Lung (tissue), 12 donors: ENCODE results near the gene CYP21A2. TPM values are rescaled to one million over a fixed set of nuclear protein-coding genes. Genes with fewer than 3 reads are reported as not detected.

Experiments used
- ATAC-seq: fragments of 200-7000 bp; cut with Tn5 transposase; one replicate; pipeline ENCODE4 v1.9.1; 2020; ENCODE audit warnings: moderate number of reproducible peaks; ENCODE audit not compliant: insufficient read depth, low FRiP score
- DNase-seq, 3 donors: peaks; one replicate each; pipeline ENCODE4 v3.0.0-alpha.2; 2013 to 2017
- H3K27ac ChIP-seq, 2 donors: one replicate each; pipeline ENCODE4 v1.5.1; 2013; ENCODE audit warnings: mild to moderate bottlenecking in 2 of 2, moderate library complexity in 2 of 2, control low read depth in 1 of 2, inconsistent platforms in 1 of 2, low read depth in 1 of 2, low read length in 1 of 2
- H3K27me3 ChIP-seq, 3 donors: one replicate each; pipeline ENCODE4 v1.5.1; 2013; ENCODE audit warnings: low read length in 2 of 3; ENCODE audit not compliant: control insufficient read depth in 3 of 3, insufficient read depth in 3 of 3
- H3K36me3 ChIP-seq, 4 donors: one replicate each; pipeline ENCODE4 v1.5.1; 2013; ENCODE audit warnings: low read length in 4 of 4, mild to moderate bottlenecking in 1 of 4, moderate library complexity in 1 of 4; ENCODE audit not compliant: control insufficient read depth in 4 of 4, insufficient read depth in 4 of 4
- H3K4me1 ChIP-seq, 5 donors: one replicate each; pipeline ENCODE4 v1.5.1; 2013; ENCODE audit warnings: low read length in 5 of 5, mild to moderate bottlenecking in 2 of 5, moderate library complexity in 1 of 5; ENCODE audit not compliant: control insufficient read depth in 5 of 5, insufficient read depth in 5 of 5
- H3K4me3 ChIP-seq: one replicate; pipeline ENCODE4 v1.5.1; 2013; ENCODE audit warnings: mild to moderate bottlenecking, control low read depth, moderate library complexity
- H3K9ac ChIP-seq, 2 donors: one replicate each; pipeline ENCODE4 v1.5.1; 2013; ENCODE audit warnings: low read length in 2 of 2, control low read depth in 1 of 2; ENCODE audit not compliant: insufficient read depth in 1 of 2
- H3K9me3 ChIP-seq, 4 donors: one replicate each; pipeline ENCODE4 v1.5.1; 2013; ENCODE audit warnings: low read length in 3 of 4, mild to moderate bottlenecking in 1 of 4, moderate library complexity in 1 of 4; ENCODE audit not compliant: control insufficient read depth in 4 of 4, insufficient read depth in 3 of 4
- WGBS, 2 donors: extraction: QIAGEN DNeasy Blood & Tissue Kit; methylation state at CpG; one replicate each; pipeline ENCODE4 v1.1.7; 2013; 5-methylcytosine and 5-hydroxymethylcytosine counted together
- polyA plus RNA-seq, 2 donors: library from polyadenylated mRNA; stranded (reverse); fragments of 200-250 nt; gene quantifications; one replicate each; pipeline ENCODE4 v1.2.1, GENCODE V29; 2013
- total RNA-seq, 2 donors: library from RNA; depleted of rRNA in 1 of 2; stranded (reverse); fragments of >200 nt in 1 of 2; gene quantifications; one replicate each; pipeline ENCODE4 v1.2.1, GENCODE V29; 2014 to 2021
- TF ChIP-seq, protein P1 (sequence below): IDR thresholded peaks from 2 replicates; pipeline ENCODE4 v1.5.1; 2012; ENCODE audit warnings: mild to moderate bottlenecking; ENCODE audit errors: control extremely low read depth, extremely low read depth
- donor health status: control.
- donor health status: control.
- donor health status: Bipolar disorder and iron deficiency.
- donor health status: healthy.
- donor health status: DM: yes; HTN: yes; CAD: no.

The CYP21A2 gene
- total and polyA plus RNA-seq, 4 donors = 0.43 to 1.9 (median 0.98) TPM

DNA sequence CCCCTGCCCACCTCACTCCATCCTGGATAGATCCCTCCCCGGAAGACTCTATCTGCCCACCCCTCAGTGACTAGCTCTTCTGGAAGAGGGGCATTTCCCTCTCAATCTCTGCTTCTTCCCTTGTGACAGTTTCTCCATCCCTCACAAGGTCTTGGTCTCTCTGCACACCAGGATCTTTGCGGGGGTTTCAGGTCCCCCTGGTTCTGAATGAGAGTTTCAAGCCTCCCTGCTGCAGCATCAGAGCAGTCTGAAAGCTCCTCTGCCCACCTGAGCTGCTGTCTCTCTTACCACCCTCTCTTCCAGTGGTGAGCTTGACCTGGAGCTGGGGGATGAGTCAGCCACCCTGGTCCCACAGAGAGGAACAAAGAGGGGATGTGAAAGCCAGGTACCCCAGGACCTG is 46.6 kb downstream of the CYP21A2 start:
- H3K4me1 ChIP-seq = peaks cover 0 to 20% (median 3%) of the 10 kb centered on the region in 5 donors
- no peak overlapping the region for H3K27ac ChIP-seq
- H3K36me3 ChIP-seq = peaks cover 0 to 11% (median 1%) of the 10 kb centered on the region in 4 donors
- WGBS, 2 donors = 90 to 97% methylated on average over 2 of the region's 2 CpGs
- no peak for ATAC-seq
- no peak overlapping the region for H3K4me3 ChIP-seq
- peaks cover 0 to 27% (median 3%) of the 10 kb centered on the region in 3 donors for H3K27me3 ChIP-seq
- TF ChIP-seq, protein P1, sequence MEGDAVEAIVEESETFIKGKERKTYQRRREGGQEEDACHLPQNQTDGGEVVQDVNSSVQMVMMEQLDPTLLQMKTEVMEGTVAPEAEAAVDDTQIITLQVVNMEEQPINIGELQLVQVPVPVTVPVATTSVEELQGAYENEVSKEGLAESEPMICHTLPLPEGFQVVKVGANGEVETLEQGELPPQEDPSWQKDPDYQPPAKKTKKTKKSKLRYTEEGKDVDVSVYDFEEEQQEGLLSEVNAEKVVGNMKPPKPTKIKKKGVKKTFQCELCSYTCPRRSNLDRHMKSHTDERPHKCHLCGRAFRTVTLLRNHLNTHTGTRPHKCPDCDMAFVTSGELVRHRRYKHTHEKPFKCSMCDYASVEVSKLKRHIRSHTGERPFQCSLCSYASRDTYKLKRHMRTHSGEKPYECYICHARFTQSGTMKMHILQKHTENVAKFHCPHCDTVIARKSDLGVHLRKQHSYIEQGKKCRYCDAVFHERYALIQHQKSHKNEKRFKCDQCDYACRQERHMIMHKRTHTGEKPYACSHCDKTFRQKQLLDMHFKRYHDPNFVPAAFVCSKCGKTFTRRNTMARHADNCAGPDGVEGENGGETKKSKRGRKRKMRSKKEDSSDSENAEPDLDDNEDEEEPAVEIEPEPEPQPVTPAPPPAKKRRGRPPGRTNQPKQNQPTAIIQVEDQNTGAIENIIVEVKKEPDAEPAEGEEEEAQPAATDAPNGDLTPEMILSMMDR = no peak
- no peaks in the 10 kb centered on the region for H3K9me3 ChIP-seq
- no peak overlapping the region for H3K9ac ChIP-seq
- no peak for DNase-seq

DNA sequence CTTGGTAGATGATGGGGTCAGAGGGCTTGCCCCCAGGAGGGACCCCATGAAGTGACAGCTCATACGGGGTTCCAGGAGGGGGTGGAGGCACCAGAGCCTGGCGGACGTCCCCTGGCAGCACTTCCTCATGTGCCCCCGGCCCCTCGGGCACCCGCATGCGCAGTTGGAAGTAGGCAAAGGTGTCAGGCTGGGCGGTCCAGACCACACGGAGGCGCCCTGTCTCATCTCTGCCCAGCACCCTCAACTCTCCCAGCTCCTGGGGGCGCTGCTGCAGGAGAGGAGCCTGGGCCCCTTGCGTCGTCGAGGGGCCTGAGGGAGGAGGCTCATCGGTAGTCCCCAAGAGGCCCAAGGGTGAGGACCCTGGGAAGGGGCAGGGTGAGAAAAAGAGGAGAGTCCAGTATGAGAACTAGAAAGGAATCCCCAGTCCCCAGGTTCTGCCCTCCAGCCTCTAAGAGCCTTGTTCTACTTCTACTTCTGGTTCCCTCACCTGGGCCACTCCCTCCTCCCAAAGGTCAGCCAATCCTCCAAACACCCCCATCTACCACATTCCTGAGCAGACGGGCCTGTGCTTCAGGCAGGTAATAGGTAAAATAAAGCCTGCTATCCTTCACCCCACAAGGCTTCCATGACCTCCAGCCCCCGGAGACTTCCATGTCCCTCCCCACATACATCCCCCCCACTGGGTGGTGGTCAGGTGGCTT is 47.7 kb downstream of the CYP21A2 start:
- ATAC-seq = no peak
- no peak for DNase-seq
- Histone ChIP-seq H3K9ac (no peak overlapping the region), H3K27ac (peak overlapping the region in 1 of 2 donors; percentile 5), H3K4me1 (peaks cover 0 to 16% (median 3%) of the 10 kb centered on the region in 5 donors), H3K27me3 (peaks cover 0 to 33% (median 3%) of the 10 kb centered on the region in 3 donors), H3K36me3 (peaks cover 0 to 9% (median 1%) of the 10 kb centered on the region in 4 donors), H3K4me3 (no peak overlapping the region), H3K9me3 (no peaks in the 10 kb centered on the region)
- TF ChIP-seq, protein P1 = no peak
- WGBS, 2 donors = 81% methylated on average over 17 of the region's 17 CpGs

DNA sequence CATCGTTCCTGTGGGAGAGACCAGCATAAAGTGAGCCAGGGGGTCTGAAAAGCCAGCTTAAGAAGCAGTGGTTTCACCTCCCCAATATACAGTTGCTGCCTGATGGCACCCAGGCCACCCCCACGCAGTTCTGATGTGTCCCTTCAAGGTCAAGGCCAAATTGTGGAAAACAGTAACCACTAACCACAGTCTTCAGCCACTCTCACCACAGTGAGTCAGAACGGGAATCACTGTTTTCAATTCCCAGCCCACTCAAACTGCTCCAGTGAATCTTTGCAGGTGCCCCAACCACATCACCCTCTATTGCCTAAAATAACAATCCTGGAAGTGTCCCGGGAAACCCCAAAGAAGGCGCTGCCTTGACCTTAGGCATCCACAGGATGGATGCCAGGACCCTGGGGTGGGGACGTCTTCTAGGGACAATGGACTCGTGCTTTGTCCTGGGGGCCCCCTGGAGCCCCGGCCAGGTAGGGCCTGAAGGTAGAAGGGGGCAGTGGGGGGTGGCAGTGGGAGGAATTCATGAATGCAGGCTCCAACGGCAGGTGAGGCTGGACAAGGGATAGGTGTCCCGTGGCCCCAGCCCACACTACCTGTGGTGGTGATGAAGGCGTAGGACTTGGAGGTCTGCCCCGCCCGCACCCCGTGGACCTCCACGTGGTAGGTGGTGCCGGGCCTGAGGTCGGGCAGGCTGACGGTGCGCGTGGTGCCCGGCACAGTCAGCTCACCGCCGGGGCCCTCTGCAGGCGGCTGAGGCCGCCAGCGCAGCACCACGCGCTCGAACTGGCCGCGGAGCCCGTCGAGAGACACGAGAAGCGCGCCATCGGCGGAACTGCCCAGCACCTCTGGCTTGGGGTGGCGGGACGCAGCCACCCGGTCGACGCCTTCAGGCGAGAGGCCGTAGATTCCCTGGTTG is 48.7 kb downstream of the CYP21A2 start:
- Histone ChIP-seq H3K27ac (peak overlapping the region in 1 of 2 donors; percentile 76), H3K36me3 (peaks cover 0 to 7% (median 1%) of the 10 kb centered on the region in 4 donors), H3K27me3 (peaks cover 0 to 33% (median 3%) of the 10 kb centered on the region in 3 donors), H3K9ac (no peak overlapping the region), H3K4me1 (peaks cover 0 to 10% (median 4%) of the 10 kb centered on the region in 5 donors), H3K4me3 (no peak overlapping the region), H3K9me3 (no peaks in the 10 kb centered on the region)
- ATAC-seq (peak; percentile 29), DNase-seq (no peak)
- 26 to 31% methylated on average over 40 to 45 of the region's 45 CpGs for WGBS, 2 donors
- TF ChIP-seq, protein P1 = no peak
